Ectodermal cell (in vitro differentiated cells): ENCODE data around the gene EEF1AKMT3.

Experiments used
- H3K27ac ChIP-seq: 2 replicates; pipeline ENCODE4 v1.7.0; 2013; ENCODE audit warnings: mild to moderate bottlenecking, low read depth, low read length; ENCODE audit not compliant: insufficient read depth, poor library complexity, severe bottlenecking
- H3K27me3 ChIP-seq: 2 replicates; pipeline ENCODE4 v1.7.0; 2013; ENCODE audit warnings: mild to moderate bottlenecking, low read length; ENCODE audit not compliant: insufficient read depth, control insufficient read depth, poor library complexity, severe bottlenecking
- H3K36me3 ChIP-seq: one replicate; pipeline ENCODE4 v1.7.0; 2013; ENCODE audit warnings: low read length; ENCODE audit not compliant: control insufficient read depth, insufficient read depth
- H3K4me1 ChIP-seq: one replicate; pipeline ENCODE4 v1.7.0; 2013; ENCODE audit warnings: low read length; ENCODE audit not compliant: control insufficient read depth, insufficient read depth
- H3K4me3 ChIP-seq: 2 replicates; pipeline ENCODE4 v1.7.0; 2013; ENCODE audit warnings: low read depth, low read length, control low read depth; ENCODE audit not compliant: insufficient read depth
- H3K9me3 ChIP-seq: 2 replicates; pipeline ENCODE4 v1.7.0; 2013; ENCODE audit warnings: mild to moderate bottlenecking, low read length, moderate library complexity; ENCODE audit not compliant: control insufficient read depth
- WGBS, 2 experiments: methylation state at CpG; one replicate each; pipeline ENCODE4 v1.1.7; 2013; ENCODE audit warnings: missing lambda C conversion rate in 2 of 2; 5-methylcytosine and 5-hydroxymethylcytosine counted together

The EEF1AKMT3 gene

GRCh38 chr12:57727758-57728395 lies 44.5 kb upstream of the EEF1AKMT3 start:
- Histone ChIP-seq H3K27me3 (peaks cover 97% of the 10 kb centered on the region), H3K36me3 (no peaks in the 10 kb centered on the region), H3K9me3 (no peaks in the 10 kb centered on the region), H3K4me1 (no peaks in the 10 kb centered on the region), H3K27ac (no peak overlapping the region), H3K4me3 (no peak overlapping the region)
- 36 to 39% methylated on average over 21 of the region's 21 CpGs for WGBS, 2 experiments

- Histone ChIP-seq H3K27ac (no peak overlapping the region), H3K4me1 (no peaks in the 10 kb centered on the region), H3K36me3 (no peaks in the 10 kb centered on the region), H3K9me3 (no peaks in the 10 kb centered on the region), H3K4me3 (no peak overlapping the region), H3K27me3 (peaks cover 99% of the 10 kb centered on the region)
- 54 to 60% methylated on average over 5 of the region's 5 CpGs for WGBS, 2 experiments
Observed at GRCh38 chr12:57729321-57729844, 43.0 kb upstream of the EEF1AKMT3 start.

GRCh38 chr12:57730336-57731067 lies 41.9 kb upstream of the EEF1AKMT3 start:
- Histone ChIP-seq H3K27me3 (peaks cover 100% of the 10 kb centered on the region), H3K9me3 (no peaks in the 10 kb centered on the region), H3K36me3 (no peaks in the 10 kb centered on the region), H3K27ac (no peak overlapping the region), H3K4me3 (no peak overlapping the region), H3K4me1 (peaks cover 6% of the 10 kb centered on the region)
- 76 to 81% methylated on average over 13 of the region's 13 CpGs for WGBS, 2 experiments

- Histone ChIP-seq H3K27ac (no peak overlapping the region), H3K9me3 (no peaks in the 10 kb centered on the region), H3K4me3 (no peak overlapping the region), H3K36me3 (no peaks in the 10 kb centered on the region), H3K27me3 (peaks cover 100% of the 10 kb centered on the region), H3K4me1 (peaks cover 12% of the 10 kb centered on the region)
- WGBS, 2 experiments = 83 to 85% methylated on average over 18 to 19 of the region's 19 CpGs
Observed at GRCh38 chr12:57731411-57732080, 40.9 kb upstream of the EEF1AKMT3 start.

GRCh38 chr12:57732270-57732669 lies 40.1 kb upstream of the EEF1AKMT3 start:
- Histone ChIP-seq H3K27ac (no peak overlapping the region), H3K9me3 (no peaks in the 10 kb centered on the region), H3K36me3 (no peaks in the 10 kb centered on the region), H3K27me3 (peaks cover 100% of the 10 kb centered on the region), H3K4me1 (peaks cover 16% of the 10 kb centered on the region), H3K4me3 (no peak overlapping the region)
- 67% methylated on average over 4 of the region's 4 CpGs for WGBS, 2 experiments

GRCh38 chr12:57732726-57733593 lies 39.5 kb upstream of the EEF1AKMT3 start:
- Histone ChIP-seq H3K4me3 (no peak overlapping the region), H3K36me3 (no peaks in the 10 kb centered on the region), H3K9me3 (no peaks in the 10 kb centered on the region), H3K27me3 (peaks cover 100% of the 10 kb centered on the region), H3K4me1 (peaks cover 21% of the 10 kb centered on the region), H3K27ac (no peak overlapping the region)
- 80 to 85% methylated on average over 11 of the region's 11 CpGs for WGBS, 2 experiments

GRCh38 chr12:57733928-57734327 lies 38.5 kb upstream of the EEF1AKMT3 start:
- WGBS, 2 experiments = 80 to 81% methylated on average over 6 of the region's 6 CpGs
- Histone ChIP-seq H3K9me3 (no peaks in the 10 kb centered on the region), H3K36me3 (no peaks in the 10 kb centered on the region), H3K27me3 (peaks cover 100% of the 10 kb centered on the region), H3K4me1 (peaks cover 21% of the 10 kb centered on the region), H3K27ac (no peak overlapping the region), H3K4me3 (no peak overlapping the region)

GRCh38 chr12:57734591-57734990 lies 37.8 kb upstream of the EEF1AKMT3 start:
- Histone ChIP-seq H3K4me3 (no peak overlapping the region), H3K27me3 (peaks cover 100% of the 10 kb centered on the region)

GRCh38 chr12:57735198-57735855 lies 37.1 kb upstream of the EEF1AKMT3 start:
- Histone ChIP-seq H3K4me1 (peaks cover 30% of the 10 kb centered on the region), H3K9me3 (no peaks in the 10 kb centered on the region), H3K27me3 (peaks cover 100% of the 10 kb centered on the region), H3K27ac (no peak overlapping the region), H3K4me3 (no peak overlapping the region), H3K36me3 (no peaks in the 10 kb centered on the region)
- 17 to 19% methylated on average over 8 of the region's 8 CpGs for WGBS, 2 experiments

More at GRCh38 chr12:57734591-57734990, 37.8 kb upstream of the EEF1AKMT3 start:
- Histone ChIP-seq H3K27ac (no peak overlapping the region), H3K4me1 (peaks cover 25% of the 10 kb centered on the region), H3K9me3 (no peaks in the 10 kb centered on the region), H3K36me3 (no peaks in the 10 kb centered on the region)
- WGBS, 2 experiments = 83% methylated on average over 4 of the region's 4 CpGs
